AG04450 (cell line): ENCODE data around the gene TRIP13. TPM values are rescaled to one million over a fixed set of nuclear protein-coding genes. Genes with fewer than 3 reads are reported as not detected.
"Not testable (repeated sequence)": the region's sequence is repeated elsewhere in the genome, so short reads cannot be mapped to it uniquely, and the experiment has no call there.

Source experiments
- CTCF ChIA-PET: fragments of 300-600, 350-600 bp; formaldehyde crosslinking; extraction: SDS; loops from one replicate; lab custom pipeline; 2022; ENCODE audit warnings: antibody characterized with exemption, inconsistent platforms; lab: Charles Lee
- POLR2A ChIA-PET: fragments of 350-600 bp; formaldehyde crosslinking; extraction: SDS; loops from one replicate; lab custom pipeline; 2021; ENCODE audit warnings: antibody characterized with exemption, inconsistent platforms; lab: Yijun Ruan, JAX
- DNase-seq: peaks from one replicate; pipeline ENCODE4 v3.0.0-alpha.2; 2011; ENCODE audit warnings: low read depth, low spot score
- H3K27ac ChIP-seq: one replicate; pipeline ENCODE4 v1.5.1; 2012; ENCODE audit warnings: low read depth, low read length, control low read depth
- H3K27me3 ChIP-seq: one replicate; pipeline ENCODE4 v1.6.0; 2012; ENCODE audit warnings: low read length; ENCODE audit not compliant: control insufficient read depth, insufficient read depth
- H3K4me3 ChIP-seq: 2 replicates; pipeline ENCODE4 v1.5.1; 2011; ENCODE audit warnings: mild to moderate bottlenecking, low read depth, low read length, control low read depth
- H3K9me3 ChIP-seq: 2 replicates; pipeline ENCODE4 v1.5.1; 2012; ENCODE audit warnings: low read length; ENCODE audit not compliant: control insufficient read depth, insufficient read depth
- polyA plus RNA-seq: library from polyadenylated mRNA; depleted of rRNA; stranded (reverse); fragments of >200 nt; gene quantifications from 2 replicates; pipeline ENCODE4 v1.2.3, GENCODE V29; 2011
- TF ChIP-seq, protein P1 (sequence below): IDR thresholded peaks from 2 replicates; pipeline ENCODE4 v1.5.1; 2011; ENCODE audit warnings: low read depth, low read length, control low read depth, inconsistent platforms

TRIP13 gene
- polyA plus RNA-seq, 1 experiment = 13.8 TPM

DNA sequence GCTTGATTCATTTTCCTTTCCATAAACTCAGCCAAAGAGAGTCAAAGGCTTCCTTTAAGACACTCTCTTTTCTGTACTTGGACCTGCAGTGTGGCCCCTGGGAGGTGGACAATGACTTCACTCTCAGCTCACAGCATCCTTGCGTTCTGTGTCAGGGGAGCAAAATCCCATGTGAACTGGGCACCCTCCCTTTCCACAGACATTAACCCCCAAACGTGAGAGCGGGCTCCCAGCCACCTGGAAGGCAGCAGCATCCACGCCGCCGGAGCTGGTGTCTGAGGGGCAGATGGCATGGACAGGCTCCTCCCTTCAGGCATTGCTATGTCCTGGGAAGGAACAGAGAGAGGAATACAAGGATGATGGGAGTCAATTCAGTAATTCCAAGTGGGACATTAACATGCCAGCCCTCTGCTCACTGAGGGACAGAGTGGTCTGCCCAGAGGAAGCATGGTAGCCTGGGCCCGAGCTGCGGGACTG, 39.5 kb downstream of the TRIP13 start:
- ChIA-PET POLR2A (interaction anchor here (1.4 kb wide), 1 partner anchor 25 kb away, joined by 4 read pairs; no protein-coding TSS in a partner anchor), CTCF (interaction anchor here (1.1 to 2.1 kb wide), 3 partner anchors 8 to 242 kb away, joined by 3 to 8 read pairs (median 5); no protein-coding TSS in a partner anchor)
- Histone ChIP-seq H3K27ac (no peak overlapping the region), H3K4me3 (no peak overlapping the region), H3K9me3 (peaks cover 2% of the 10 kb centered on the region; the same call in 1 of the 2 replicates), H3K27me3 (peaks cover 25% of the 10 kb centered on the region)
- no peak for DNase-seq
- TF ChIP-seq, protein P1, sequence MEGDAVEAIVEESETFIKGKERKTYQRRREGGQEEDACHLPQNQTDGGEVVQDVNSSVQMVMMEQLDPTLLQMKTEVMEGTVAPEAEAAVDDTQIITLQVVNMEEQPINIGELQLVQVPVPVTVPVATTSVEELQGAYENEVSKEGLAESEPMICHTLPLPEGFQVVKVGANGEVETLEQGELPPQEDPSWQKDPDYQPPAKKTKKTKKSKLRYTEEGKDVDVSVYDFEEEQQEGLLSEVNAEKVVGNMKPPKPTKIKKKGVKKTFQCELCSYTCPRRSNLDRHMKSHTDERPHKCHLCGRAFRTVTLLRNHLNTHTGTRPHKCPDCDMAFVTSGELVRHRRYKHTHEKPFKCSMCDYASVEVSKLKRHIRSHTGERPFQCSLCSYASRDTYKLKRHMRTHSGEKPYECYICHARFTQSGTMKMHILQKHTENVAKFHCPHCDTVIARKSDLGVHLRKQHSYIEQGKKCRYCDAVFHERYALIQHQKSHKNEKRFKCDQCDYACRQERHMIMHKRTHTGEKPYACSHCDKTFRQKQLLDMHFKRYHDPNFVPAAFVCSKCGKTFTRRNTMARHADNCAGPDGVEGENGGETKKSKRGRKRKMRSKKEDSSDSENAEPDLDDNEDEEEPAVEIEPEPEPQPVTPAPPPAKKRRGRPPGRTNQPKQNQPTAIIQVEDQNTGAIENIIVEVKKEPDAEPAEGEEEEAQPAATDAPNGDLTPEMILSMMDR = no peak

DNA sequence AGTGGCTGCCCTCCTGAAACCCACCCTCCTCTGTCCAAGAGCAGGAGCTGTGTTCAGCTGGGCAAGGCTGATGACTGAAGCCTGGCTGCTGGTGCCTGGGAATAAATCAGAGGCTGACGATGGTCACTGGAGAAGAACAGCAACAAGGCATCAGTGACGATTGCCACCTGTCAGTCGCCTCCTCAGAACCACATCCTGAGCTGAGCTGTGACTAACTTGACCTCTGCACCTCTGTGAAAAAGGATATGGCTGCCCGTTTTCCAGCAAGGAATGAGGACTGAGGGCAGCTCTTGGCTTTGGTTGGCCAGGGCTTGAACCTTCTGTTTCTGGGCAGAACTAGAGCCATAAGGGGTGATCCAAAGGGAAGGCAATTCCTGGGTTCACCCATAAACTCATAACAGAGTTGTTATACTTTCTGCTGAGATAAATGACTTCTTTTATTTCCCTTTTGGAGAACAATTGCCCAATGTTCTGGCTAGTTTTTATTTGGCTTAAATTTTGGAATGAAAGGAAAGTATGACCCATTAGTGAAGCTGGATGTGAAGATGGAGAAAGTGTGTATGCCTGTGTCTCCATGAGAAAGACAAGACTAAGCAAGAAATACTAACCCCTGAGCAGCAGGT, 40.1 kb downstream of the TRIP13 start:
- CTCF ChIA-PET = interaction anchor here (1.1 to 2.3 kb wide), 3 partner anchors 9 to 242 kb away, joined by 5 to 11 read pairs (median 8); no protein-coding TSS in a partner anchor
- H3K27ac ChIP-seq = no peak overlapping the region
- DNase-seq = no peak

DNA sequence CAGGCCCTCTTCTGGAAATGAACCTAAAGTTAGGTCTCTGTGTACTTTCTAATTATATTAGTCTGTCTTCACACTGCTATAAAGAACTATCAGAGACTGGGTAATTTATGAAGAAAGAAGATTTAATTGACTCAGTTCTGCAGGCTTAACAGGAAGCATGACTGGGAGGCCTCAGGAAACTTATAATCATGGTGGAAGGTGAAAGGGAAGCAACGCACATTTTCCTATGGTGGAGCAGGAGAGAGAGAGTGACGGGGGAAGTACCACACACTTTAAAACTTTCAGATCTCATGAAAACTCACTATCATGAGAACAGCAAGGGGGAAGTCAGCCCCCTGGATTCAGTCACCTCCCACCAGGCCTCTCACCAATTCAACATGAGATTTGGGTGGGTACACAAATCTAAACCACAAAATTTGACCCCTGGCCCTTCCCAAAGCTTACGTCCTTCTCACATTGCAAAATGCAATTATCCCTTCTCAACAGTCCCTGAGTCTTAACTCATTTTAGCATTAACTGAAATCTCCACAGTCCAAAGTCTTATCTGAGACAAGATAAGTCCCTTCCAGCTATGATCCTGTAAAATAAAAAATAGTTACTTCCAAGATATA, 40.7 kb downstream of the TRIP13 start:
- H3K4me3 ChIP-seq = no peak overlapping the region
- H3K27me3 ChIP-seq = peaks cover 28% of the 10 kb centered on the region
- ChIA-PET POLR2A (interaction anchor here (1.4 kb wide), 1 partner anchor 24 kb away, joined by 4 read pairs; no protein-coding TSS in a partner anchor), CTCF (interaction anchor here (2.2 to 2.3 kb wide), 3 partner anchors 10 to 241 kb away, joined by 9 to 11 read pairs (median 10); no protein-coding TSS in a partner anchor)
- H3K9me3 ChIP-seq = no peaks in the 10 kb centered on the region
- no peak overlapping the region for H3K27ac ChIP-seq
- no peak for DNase-seq
- TF ChIP-seq, protein P1 = no peak

More for the DNA sequence above, 40.1 kb downstream of the TRIP13 start:
- Histone ChIP-seq H3K4me3 (no peak overlapping the region), H3K9me3 (no peaks in the 10 kb centered on the region), H3K27me3 (peaks cover 28% of the 10 kb centered on the region)
- TF ChIP-seq, protein P1 = no peak
- POLR2A ChIA-PET = interaction anchor here (1.4 kb wide), 1 partner anchor 24 kb away, joined by 4 read pairs; no protein-coding TSS in a partner anchor

DNA sequence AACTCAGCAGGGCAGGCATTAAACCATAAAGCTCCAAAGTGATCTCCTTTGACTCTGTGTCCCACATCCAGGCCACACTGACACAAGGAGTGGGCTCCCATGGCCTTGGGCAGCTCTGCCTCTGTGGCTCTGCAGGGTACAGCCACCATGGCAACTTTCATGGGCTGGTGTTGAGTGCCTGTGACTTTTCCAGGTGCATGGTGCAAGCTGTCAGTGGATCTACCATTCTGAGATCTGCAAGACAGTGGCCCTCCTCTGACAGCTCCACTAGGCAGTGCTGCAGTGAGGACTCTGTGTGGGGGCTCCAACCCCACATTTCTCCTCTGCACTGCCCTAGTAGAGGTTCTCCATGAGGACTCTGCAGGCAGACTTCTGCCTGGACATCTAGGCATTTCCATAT, 41.3 kb downstream of the TRIP13 start:
- DNase-seq, H3K4me3 ChIP-seq, POLR2A ChIA-PET, H3K27ac ChIP-seq, H3K9me3 ChIP-seq: not testable (repeated sequence)
- H3K27me3 ChIP-seq = peaks cover 31% of the 10 kb centered on the region
- CTCF ChIA-PET = interaction anchor here (0.6 to 2.3 kb wide), 11 partner anchors 10 to 711 kb away, joined by 3 to 12 read pairs (median 3); no protein-coding TSS in a partner anchor

DNA sequence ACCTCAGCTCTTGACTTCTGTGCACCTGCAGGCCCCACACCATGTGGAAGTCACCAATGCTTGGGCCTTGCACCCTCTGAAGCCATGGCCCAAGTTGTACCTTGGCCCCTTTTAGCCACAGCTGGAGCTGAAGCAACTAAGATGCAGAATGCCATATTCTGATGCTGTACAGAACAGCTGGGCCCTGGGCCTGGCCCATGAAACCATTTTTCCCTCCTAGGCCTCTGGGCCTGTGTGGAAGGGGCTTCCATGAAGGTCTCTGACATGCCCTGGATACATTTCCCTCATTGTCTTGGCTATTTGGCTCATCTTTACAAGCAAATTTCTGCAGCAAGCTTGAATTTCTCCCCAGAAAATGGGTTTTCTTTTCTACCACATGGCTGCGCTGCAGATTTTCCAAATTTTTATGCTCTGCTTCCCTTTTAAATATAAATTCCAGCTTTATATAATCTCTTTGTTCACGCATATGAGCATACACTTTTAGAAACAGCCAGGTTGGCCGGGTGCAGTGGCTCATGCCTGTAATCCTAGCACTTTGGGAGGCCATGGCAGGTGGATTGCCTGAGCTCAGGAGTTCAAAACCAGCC, 41.8 kb downstream of the TRIP13 start:
- H3K4me3 ChIP-seq, H3K27ac ChIP-seq, DNase-seq, POLR2A ChIA-PET, H3K9me3 ChIP-seq: not testable (repeated sequence)
- CTCF ChIA-PET = interaction anchor here (0.6 to 2.3 kb wide), 16 partner anchors 11 to 829 kb away, joined by 3 to 12 read pairs (median 4); no protein-coding TSS in a partner anchor
- TF ChIP-seq, protein P1 = peak; percentile 38
- H3K27me3 ChIP-seq = peaks cover 36% of the 10 kb centered on the region
